IPS-15b (cell line): ENCODE data around the gene LRMDA.

Experiments used
- H3K27me3 ChIP-seq: one replicate; pipeline ENCODE4 v1.6.1; 2013; ENCODE audit warnings: low read length; ENCODE audit not compliant: control insufficient read depth, insufficient read depth
- H3K36me3 ChIP-seq: one replicate; pipeline ENCODE4 v1.6.1; 2013; ENCODE audit warnings: low read length; ENCODE audit not compliant: control insufficient read depth, insufficient read depth
- H3K4me1 ChIP-seq: one replicate; pipeline ENCODE4 v1.6.1; 2013; ENCODE audit warnings: mild to moderate bottlenecking, low read length; ENCODE audit not compliant: control insufficient read depth, insufficient read depth
- H3K4me3 ChIP-seq: one replicate; pipeline ENCODE4 v1.5.1; 2013; ENCODE audit warnings: low read depth, low read length
- H3K9ac ChIP-seq: one replicate; pipeline ENCODE4 v1.6.1; 2013; ENCODE audit warnings: low read depth, mild to moderate bottlenecking, low read length
- H3K9me3 ChIP-seq: one replicate; pipeline ENCODE4 v1.6.1; 2013; ENCODE audit warnings: mild to moderate bottlenecking, low read length; ENCODE audit not compliant: control insufficient read depth, insufficient read depth

Gene LRMDA

DNA sequence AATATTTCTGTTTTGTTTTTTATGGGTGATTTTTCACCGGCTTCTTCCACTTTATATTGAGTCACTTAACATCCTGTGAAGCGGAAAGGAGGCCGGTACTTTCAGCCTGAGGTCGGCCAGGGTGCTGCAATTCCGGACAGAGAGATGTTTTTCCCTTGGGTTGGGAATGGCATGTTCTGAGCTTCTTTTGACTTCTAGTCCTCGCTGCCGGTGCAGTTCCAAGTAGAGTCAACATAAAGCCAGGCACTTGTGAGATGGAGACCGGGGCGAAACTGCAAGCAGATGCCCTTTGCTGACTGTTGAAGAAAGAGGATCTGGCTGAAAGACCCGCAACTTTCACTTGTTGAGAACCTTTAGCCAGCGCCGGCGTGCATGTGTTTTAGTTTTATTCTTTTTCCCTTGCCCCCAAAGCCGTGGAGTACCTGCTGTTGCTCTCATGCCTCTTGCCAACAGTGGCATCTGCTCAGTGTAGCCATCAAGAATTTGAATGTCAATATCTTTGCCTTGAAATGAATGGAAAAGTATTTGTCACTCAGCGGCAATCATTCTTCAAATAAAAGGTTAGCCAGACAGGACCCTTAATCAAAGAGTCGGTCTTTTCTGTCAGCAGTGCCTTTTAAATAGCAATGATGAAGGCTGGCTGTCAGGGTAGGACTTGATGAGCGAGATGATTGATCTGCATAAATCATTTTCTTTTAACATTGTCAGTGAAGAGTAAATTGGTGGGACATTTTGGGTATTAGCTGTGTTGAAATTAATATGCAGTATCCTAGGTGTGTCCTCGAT lies 351.2 kb downstream of the LRMDA start:
- peaks cover 3% of the 10 kb centered on the region for H3K4me1 ChIP-seq
- H3K27me3 ChIP-seq, result no peaks in the 10 kb centered on the region
- H3K4me3 ChIP-seq, result no peak overlapping the region
- H3K9me3 ChIP-seq, result no peaks in the 10 kb centered on the region
- H3K36me3 ChIP-seq, result no peaks in the 10 kb centered on the region
- no peak overlapping the region for H3K9ac ChIP-seq

- H3K9me3 ChIP-seq, result no peaks in the 10 kb centered on the region
- no peaks in the 10 kb centered on the region for H3K27me3 ChIP-seq
- H3K9ac ChIP-seq, result no peak overlapping the region
- H3K4me3 ChIP-seq, result no peak overlapping the region
- H3K36me3 ChIP-seq, result no peaks in the 10 kb centered on the region
- peaks cover 10% of the 10 kb centered on the region for H3K4me1 ChIP-seq
Measured at GRCh38 chr10:75788394-75789205, 357.2 kb downstream of the LRMDA start.

GRCh38 chr10:75793848-75794247 lies 362.4 kb downstream of the LRMDA start:
- Histone ChIP-seq H3K9me3 (no peaks in the 10 kb centered on the region), H3K36me3 (no peaks in the 10 kb centered on the region), H3K27me3 (no peaks in the 10 kb centered on the region), H3K4me3 (no peak overlapping the region), H3K9ac (no peak overlapping the region), H3K4me1 (peaks cover 3% of the 10 kb centered on the region)

GRCh38 chr10:75801121-75801520 lies 369.7 kb downstream of the LRMDA start:
- Histone ChIP-seq H3K4me1 (no peaks in the 10 kb centered on the region), H3K36me3 (no peaks in the 10 kb centered on the region), H3K4me3 (no peak overlapping the region)

GRCh38 chr10:75801661-75802060 lies 370.2 kb downstream of the LRMDA start:
- no peaks in the 10 kb centered on the region for H3K4me1 ChIP-seq
- H3K27me3 ChIP-seq, result no peaks in the 10 kb centered on the region
- H3K4me3 ChIP-seq, result no peak overlapping the region
- no peaks in the 10 kb centered on the region for H3K36me3 ChIP-seq
- H3K9me3 ChIP-seq, result no peaks in the 10 kb centered on the region
- no peak overlapping the region for H3K9ac ChIP-seq

More at GRCh38 chr10:75801121-75801520, 369.7 kb downstream of the LRMDA start:
- Histone ChIP-seq H3K27me3 (no peaks in the 10 kb centered on the region), H3K9me3 (no peaks in the 10 kb centered on the region), H3K9ac (no peak overlapping the region)

DNA sequence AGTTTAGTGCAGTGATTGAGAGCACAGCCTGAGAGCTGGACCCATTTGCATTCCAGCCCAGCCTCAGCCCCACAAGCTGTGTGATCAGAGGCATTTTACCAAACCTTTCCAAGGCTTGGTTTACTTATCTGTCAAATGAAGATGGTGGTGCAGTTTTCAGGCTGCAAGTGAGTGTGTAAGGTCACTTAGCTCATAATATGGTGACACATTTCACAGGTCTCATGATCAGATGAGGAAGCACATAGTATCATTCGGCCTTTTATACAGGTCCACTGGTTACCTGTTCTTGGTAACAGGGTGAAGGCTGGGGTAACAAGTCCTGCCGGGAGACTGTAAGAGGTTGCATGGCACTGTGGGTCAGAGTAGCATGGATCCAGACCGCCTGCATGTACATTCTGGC lies 371.7 kb downstream of the LRMDA start:
- Histone ChIP-seq H3K9me3 (no peaks in the 10 kb centered on the region), H3K4me1 (no peaks in the 10 kb centered on the region), H3K36me3 (no peaks in the 10 kb centered on the region), H3K4me3 (no peak overlapping the region), H3K9ac (no peak overlapping the region), H3K27me3 (no peaks in the 10 kb centered on the region)

DNA sequence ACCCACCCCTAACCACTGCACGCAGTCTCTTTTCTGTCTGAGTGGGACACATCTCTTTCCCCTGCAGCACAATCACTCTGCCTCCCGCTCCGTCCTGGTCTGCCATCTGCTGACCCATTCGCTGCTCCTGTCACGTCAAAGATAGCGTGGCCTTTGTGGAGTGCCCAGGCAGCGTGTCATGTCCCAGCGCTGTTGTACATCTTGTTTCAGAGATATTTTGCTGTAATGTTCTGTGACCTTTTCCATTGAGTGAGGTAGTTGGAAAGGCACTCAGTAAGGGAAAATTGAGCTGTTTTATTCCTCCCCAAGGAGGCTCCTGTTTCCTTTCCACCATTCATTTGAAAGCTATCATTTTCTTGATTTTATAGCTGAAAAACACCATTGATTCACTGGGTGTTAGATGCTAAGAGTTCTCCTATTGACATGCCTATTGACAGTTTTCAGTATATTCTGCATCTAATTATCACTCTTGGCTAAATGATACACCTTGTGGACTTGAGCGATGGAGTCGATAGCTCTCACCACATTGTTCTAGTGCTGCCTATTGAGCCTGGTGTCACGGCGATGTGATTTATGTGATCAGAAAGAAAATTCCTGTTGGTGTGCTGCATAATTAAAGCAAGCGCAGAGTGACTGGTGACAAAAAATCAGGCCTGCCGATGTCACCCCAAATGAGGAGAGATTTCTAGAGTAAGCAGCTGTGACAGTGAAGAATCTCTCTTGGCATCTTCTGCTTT lies 372.6 kb downstream of the LRMDA start:
- no peaks in the 10 kb centered on the region for H3K9me3 ChIP-seq
- H3K27me3 ChIP-seq, result no peaks in the 10 kb centered on the region
- H3K4me3 ChIP-seq, result no peak overlapping the region
- H3K9ac ChIP-seq, result no peak overlapping the region
- H3K36me3 ChIP-seq, result no peaks in the 10 kb centered on the region
- H3K4me1 ChIP-seq, result no peaks in the 10 kb centered on the region

DNA sequence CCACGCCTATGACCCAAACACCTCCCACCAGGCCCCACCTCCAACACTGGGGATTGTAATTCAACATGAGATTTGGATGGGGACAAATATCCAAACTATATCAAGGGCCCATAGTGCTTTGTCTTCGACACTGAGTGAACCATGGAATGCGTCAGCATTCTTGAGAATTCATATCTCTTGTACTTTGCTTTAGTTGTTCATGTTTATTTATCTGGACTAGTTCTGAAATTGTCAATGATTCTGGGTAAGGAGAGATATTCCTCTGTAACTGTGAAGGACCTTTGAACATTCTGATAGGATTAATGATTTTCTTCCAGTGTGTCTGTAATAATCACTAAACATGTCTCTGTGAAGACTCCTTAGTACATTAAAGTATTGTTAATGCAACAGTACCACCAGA lies 374.8 kb downstream of the LRMDA start:
- no peak overlapping the region for H3K9ac ChIP-seq
- no peak overlapping the region for H3K4me3 ChIP-seq
- no peaks in the 10 kb centered on the region for H3K4me1 ChIP-seq
- no peaks in the 10 kb centered on the region for H3K27me3 ChIP-seq
- H3K9me3 ChIP-seq, result no peaks in the 10 kb centered on the region
- no peaks in the 10 kb centered on the region for H3K36me3 ChIP-seq

GRCh38 chr10:75807456-75807855 lies 376.0 kb downstream of the LRMDA start:
- H3K4me1 ChIP-seq, result no peaks in the 10 kb centered on the region
- H3K27me3 ChIP-seq, result no peaks in the 10 kb centered on the region
- H3K4me3 ChIP-seq, result no peak overlapping the region
- no peaks in the 10 kb centered on the region for H3K9me3 ChIP-seq
- H3K9ac ChIP-seq, result no peak overlapping the region
- no peaks in the 10 kb centered on the region for H3K36me3 ChIP-seq

DNA sequence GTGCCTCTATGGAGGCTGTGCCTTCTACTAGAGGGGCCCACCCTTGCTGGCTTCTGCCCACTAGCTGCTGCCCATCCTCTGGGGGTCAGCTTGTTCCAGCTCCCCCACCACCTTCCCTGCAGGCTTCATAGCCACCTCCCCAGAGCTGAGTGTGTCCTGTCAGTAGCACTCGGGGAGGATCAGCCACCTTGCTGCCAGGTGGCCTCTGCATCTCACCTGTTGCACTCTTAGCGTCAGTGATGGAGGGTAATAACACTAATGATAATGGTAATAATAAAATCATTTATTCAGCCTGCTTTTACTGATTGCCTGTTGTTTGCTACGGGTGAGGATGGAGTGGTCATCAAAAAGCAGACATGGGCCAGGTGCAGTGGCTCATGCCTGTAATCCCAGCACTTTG lies 377.6 kb downstream of the LRMDA start:
- Histone ChIP-seq H3K4me1 (no peaks in the 10 kb centered on the region), H3K9me3 (no peaks in the 10 kb centered on the region), H3K27me3 (no peaks in the 10 kb centered on the region), H3K4me3 (no peak overlapping the region), H3K9ac (no peak overlapping the region), H3K36me3 (no peaks in the 10 kb centered on the region)

DNA sequence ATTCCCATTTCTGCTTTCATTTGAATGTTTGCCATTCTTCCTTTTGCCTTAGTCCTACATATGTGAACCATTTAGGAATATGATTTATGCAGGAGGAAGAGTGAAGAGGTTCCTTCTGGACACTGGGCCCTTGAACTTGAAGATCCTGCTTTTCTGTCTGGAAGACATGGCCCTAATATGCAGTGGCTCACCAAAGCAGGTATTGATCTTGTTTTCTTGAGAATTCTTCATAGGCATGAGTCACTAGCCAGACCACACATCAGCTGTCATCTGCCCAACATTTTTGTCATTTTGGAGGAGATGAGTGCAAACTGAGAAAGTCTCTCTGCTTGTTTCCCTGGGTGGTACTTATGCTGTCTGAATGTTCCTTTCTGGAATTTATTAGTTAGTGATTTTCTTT lies 382.6 kb downstream of the LRMDA start:
- no peak overlapping the region for H3K9ac ChIP-seq
- H3K27me3 ChIP-seq, result no peaks in the 10 kb centered on the region
- no peaks in the 10 kb centered on the region for H3K9me3 ChIP-seq
- H3K36me3 ChIP-seq, result no peaks in the 10 kb centered on the region
- no peaks in the 10 kb centered on the region for H3K4me1 ChIP-seq
- no peak overlapping the region for H3K4me3 ChIP-seq
